Endothelial cell of umbilical vein (primary cell): ENCODE data around the gene EFTUD2. TPM values are rescaled to one million over a fixed set of nuclear protein-coding genes. Genes with fewer than 3 reads are reported as not detected.
A peak's percentile ranks its signal among the peaks of the same experiment; 100 is the strongest.

Source experiments
- BruUV-seq: library from RNA; stranded (reverse); fragments of 400-500 nt; replicated peaks from 2 replicates; lab custom pipeline; 2021; lab: Mats Ljungman, UMichigan
- CTCF ChIA-PET: fragments of 300-600, 350-600 bp; sonication (Branson Sonifier 250); formaldehyde crosslinking; loops from one replicate; lab custom pipeline; 2021; ENCODE audit warnings: antibody characterized with exemption, inconsistent platforms; lab: Charles Lee
- POLR2A ChIA-PET: fragments of 300-600, 350-600 bp; sonication (Branson Sonifier 250); formaldehyde crosslinking; loops from one replicate; lab custom pipeline; 2021; ENCODE audit warnings: antibody characterized with exemption, inconsistent platforms; lab: Charles Lee
- DNase-seq: peaks from one replicate; pipeline ENCODE4 v3.0.0-alpha.2; 2011; ENCODE audit warnings: low read depth, low spot score
- FAIRE-seq: peaks from 2 replicates; lab custom pipeline; 2011; peaks lifted over from hg19 to GRCh38; lab: Jason Lieb, UNC
- H2AFZ ChIP-seq: 2 replicates; pipeline ENCODE4 v1.6.0; 2012; ENCODE audit warnings: low read depth, low read length, control low read depth, inconsistent platforms
- H3K27ac ChIP-seq: 2 replicates; pipeline ENCODE4 v1.5.1; 2011; ENCODE audit warnings: low read depth, mild to moderate bottlenecking, control low read depth, low read length, moderate library complexity; ENCODE audit not compliant: insufficient read depth
- H3K27me3 ChIP-seq, 2 experiments: 2 replicates each; pipeline versions ENCODE4 v1.6.0 to v1.6.1; 2011; ENCODE audit warnings: low read length in 2 of 2, mixed read lengths in 1 of 2; ENCODE audit not compliant: control insufficient read depth in 2 of 2, insufficient read depth in 2 of 2
- H3K36me3 ChIP-seq, 2 experiments: 2 replicates in 1 of 2; 3 replicates in 1 of 2; pipeline ENCODE4 v1.5.1; 2011; ENCODE audit warnings: low read length in 2 of 2, mild to moderate bottlenecking in 1 of 2, moderate library complexity in 1 of 2; ENCODE audit not compliant: control insufficient read depth in 2 of 2, insufficient read depth in 2 of 2; ENCODE audit errors: extremely low read depth in 1 of 2
- H3K4me1 ChIP-seq: 3 replicates; pipeline ENCODE4 v1.5.1; 2011; ENCODE audit warnings: mild to moderate bottlenecking, low read length; ENCODE audit not compliant: control insufficient read depth, insufficient read depth; ENCODE audit errors: extremely low read depth
- H3K4me2 ChIP-seq: 2 replicates; pipeline ENCODE4 v1.6.1; 2011; ENCODE audit warnings: low read length, control low read depth, mixed read lengths; ENCODE audit not compliant: insufficient read depth
- H3K4me3 ChIP-seq, 3 experiments: fragments of 200-600 bp in 1 of 3; sonication (generic), shearing (Covaris generic) in 1 of 3; replicated peaks in 1 of 3; 2 replicates each; pipeline ENCODE4 v1.5.1; 2011 to 2016; ENCODE audit warnings: control low read depth in 3 of 3, low read length in 3 of 3, mild to moderate bottlenecking in 2 of 3, inconsistent platforms in 1 of 3, low read depth in 1 of 3, moderate library complexity in 1 of 3; ENCODE audit not compliant: insufficient read depth in 1 of 3
- H3K79me2 ChIP-seq: 2 replicates; pipeline ENCODE4 v1.6.0; 2012; ENCODE audit warnings: low read length, inconsistent platforms; ENCODE audit not compliant: control insufficient read depth, insufficient read depth
- H3K9ac ChIP-seq: replicated peaks from 2 replicates; pipeline ENCODE3; 2011; ENCODE audit warnings: low read length, control low read depth; ENCODE audit not compliant: insufficient read depth; ENCODE audit errors: extremely low read depth
- H3K9me1 ChIP-seq: replicated peaks from 3 replicates; pipeline ENCODE4 v1.6.0; 2011; ENCODE audit warnings: mild to moderate bottlenecking, low read length; ENCODE audit not compliant: control insufficient read depth, insufficient read depth; ENCODE audit errors: extremely low read depth
- H3K9me3 ChIP-seq: replicated peaks from 2 replicates; pipeline ENCODE4 v1.5.1; 2012; ENCODE audit warnings: low read length, inconsistent platforms; ENCODE audit not compliant: control insufficient read depth, insufficient read depth
- H4K20me1 ChIP-seq: replicated peaks from 2 replicates; pipeline ENCODE3; 2011; ENCODE audit warnings: mild to moderate bottlenecking, low read length; ENCODE audit not compliant: control insufficient read depth, insufficient read depth; ENCODE audit errors: extremely low read depth
- CTCF ChIP-seq, 2 donors: IDR thresholded peaks; 1 replicate in 1 of 2; 2 replicates in 1 of 2; pipeline ENCODE4 v1.5.1; 2011; ENCODE audit warnings: low read length in 2 of 2, mild to moderate bottlenecking in 2 of 2, moderate library complexity in 2 of 2, control low read depth in 1 of 2, inconsistent platforms in 1 of 2, low read depth in 1 of 2; ENCODE audit not compliant: insufficient read depth in 1 of 2; ENCODE audit errors: extremely low read depth in 1 of 2
- EZH2 ChIP-seq: IDR thresholded peaks from 2 replicates; pipeline ENCODE4 v1.6.1; 2012; ENCODE audit warnings: borderline replicate concordance, low read depth, mild to moderate bottlenecking, moderate library complexity, low read length, inconsistent platforms; ENCODE audit not compliant: severe bottlenecking
- FOS ChIP-seq: IDR thresholded peaks from 2 replicates; pipeline ENCODE4 v1.6.1; 2011; ENCODE audit warnings: mild to moderate bottlenecking, low read length, moderate library complexity, borderline replicate concordance; ENCODE audit not compliant: insufficient read depth
- GATA2 ChIP-seq: IDR thresholded peaks from 2 replicates; pipeline ENCODE4 v1.7.0; 2011; ENCODE audit warnings: low read depth, mild to moderate bottlenecking, moderate library complexity, mixed read lengths, low read length; ENCODE audit not compliant: insufficient read length, insufficient read depth
- JUN ChIP-seq: IDR thresholded peaks from 2 replicates; pipeline ENCODE4 v1.6.1; 2011; ENCODE audit warnings: borderline replicate concordance, low read depth; ENCODE audit not compliant: insufficient read length, insufficient read depth
- MAX ChIP-seq: IDR thresholded peaks from 2 replicates; pipeline ENCODE4 v1.6.1; 2011; ENCODE audit not compliant: insufficient read depth, insufficient read length
- MYC ChIP-seq: IDR thresholded peaks from one replicate; pipeline ENCODE4 v1.6.1; 2011; ENCODE audit warnings: mild to moderate bottlenecking, low read depth, low read length
- POLR2A ChIP-seq: IDR thresholded peaks from 2 replicates; pipeline ENCODE4 v1.6.1; 2012; ENCODE audit warnings: low read depth, mild to moderate bottlenecking, control low read depth, low read length
- POLR2AphosphoS5 ChIP-seq: IDR thresholded peaks from 2 replicates; pipeline ENCODE4 v1.6.1; 2012; ENCODE audit warnings: low read depth, mild to moderate bottlenecking, control low read depth, low read length, moderate library complexity; ENCODE audit not compliant: insufficient read depth
- dilution Hi-C: fragments of 300-500 bp; cut with MboI; formaldehyde crosslinking; loops from one replicate; pipeline ENCODE4 v1.15.0; 2019; ENCODE audit warnings: low sequenced_read_pairs; ENCODE audit not compliant: extremely low pct_ligation_motif_present
- intact Hi-C: fragments of 100-400 bp; cut with micrococcal nuclease; formaldehyde crosslinking; loops from one replicate; pipeline ENCODE4 v1.10.0; 2022
- polyA plus RNA-seq, 4 experiments: library from polyadenylated mRNA; depleted of rRNA in 3 of 4; stranded (reverse) in 3 of 4; unstranded in 1 of 4; fragments of >200 nt; gene quantifications; 2 replicates each; pipeline versions ENCODE4 v1.2.1 to v1.2.3, GENCODE V29; 2011 to 2012; ENCODE audit warnings: missing spikeins in 1 of 4
- total RNA-seq: library from RNA; stranded (reverse); gene quantifications from 2 replicates; pipeline ENCODE4 v1.2.3, GENCODE V29; 2021

Gene EFTUD2
- total and polyA plus RNA-seq, 2 donors (not counting 3 experiments of a cell fraction or from before 2014, with no cell fraction given) = 125 to 170 TPM

- no peaks in the 10 kb centered on the region for H3K9me3 ChIP-seq
- peaks cover 20 to 35% of the 10 kb centered on the region in 2 experiments for H3K36me3 ChIP-seq
- peaks cover 20% of the 10 kb centered on the region for H3K4me1 ChIP-seq
- peak; percentile 52 for FAIRE-seq
- no peak overlapping the region for H2AFZ ChIP-seq
- H3K27me3 ChIP-seq = no peaks in the 10 kb centered on the region
- no peak for TF ChIP-seq MAX
- TF ChIP-seq CTCF (IDR thresholded peaks at IDR 0.05; ENCODE audit: extremely low read depth in 1 of 2, insufficient read depth in 1 of 2, low read depth in 1 of 2, low read length in 2 of 2) = no peak
- TF ChIP-seq FOS = no peak
- no peak for TF ChIP-seq MYC
- no peak for TF ChIP-seq POLR2AphosphoS5
- TF ChIP-seq GATA2 = no peak
- TF ChIP-seq POLR2A = no peak
- TF ChIP-seq EZH2 = no peak
- no peak for TF ChIP-seq JUN
- peak; percentile 40 for DNase-seq
- dilution Hi-C loops = loop anchor here (25.0 kb wide), 1 partner anchor 110 kb away; the partner anchor contains the start of gene ADAM11
- no TSS peak for BruUV-seq
- intact Hi-C loops = no loop called here
- no peaks in the 10 kb centered on the region for H4K20me1 ChIP-seq
- ChIA-PET CTCF (interaction anchor here (1.3 to 3.3 kb wide), 7 partner anchors 8 to 263 kb away, joined by 3 to 20 read pairs (median 6); partner anchors contain the start of gene ACBD4), POLR2A (interaction anchor here (0.6 kb wide), 1 partner anchor 9 kb away, joined by 4 read pairs; no protein-coding TSS in a partner anchor)
- H3K9me1 ChIP-seq = no peaks in the 10 kb centered on the region
- H3K4me2 ChIP-seq = peak overlapping the region; percentile 52
- H3K9ac ChIP-seq = no peak overlapping the region
- H3K27ac ChIP-seq = peak overlapping the region; percentile 21
- H3K79me2 ChIP-seq = no peaks in the 10 kb centered on the region
- H3K4me3 ChIP-seq = no peak overlapping the region
These were observed 27.0 kb downstream of the EFTUD2 start for GRCh38 chr17:44872131-44872768.
